Activated gamma-delta T cell treated with Interleukin-2 at 50 U/mL for 16 hours (primary cell): Measurements from ENCODE around the gene SLC29A1.

ENCODE experiments used
- DNase-seq: peaks from one replicate; pipeline ENCODE4 v3.0.0-alpha.2; 2020

Gene SLC29A1

DNA sequence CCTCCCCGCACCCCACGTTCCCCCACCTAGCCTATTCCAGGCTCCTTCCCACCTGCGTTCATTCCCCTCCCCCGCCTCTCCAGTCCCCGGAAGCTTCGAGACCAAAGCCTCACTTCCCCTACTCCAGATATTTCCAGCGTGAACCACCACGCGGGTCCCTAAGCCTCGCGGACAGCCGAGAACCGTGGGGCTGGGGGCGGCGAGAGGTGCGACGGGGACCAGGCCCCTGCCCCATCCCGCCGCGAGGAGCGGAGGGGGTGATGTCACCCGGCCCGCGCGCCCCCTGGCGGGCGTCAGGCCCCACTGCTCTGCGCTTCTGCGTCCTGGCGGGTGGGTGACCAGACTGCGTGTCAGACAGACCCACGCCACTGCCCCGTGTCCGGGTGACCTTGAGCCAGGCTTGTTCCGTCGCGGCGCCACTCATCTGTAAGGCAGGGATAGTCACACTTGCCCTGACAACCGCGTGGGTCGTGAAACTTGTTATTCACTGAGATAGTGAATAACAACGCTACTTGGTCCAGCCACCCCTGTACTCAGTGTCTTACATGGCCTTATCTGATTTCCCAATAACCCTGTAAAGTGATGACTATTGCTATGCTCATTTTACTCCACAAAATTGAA is 14.5 kb downstream of the SLC29A1 start:
- DNase-seq, result peak; percentile 78

DNA sequence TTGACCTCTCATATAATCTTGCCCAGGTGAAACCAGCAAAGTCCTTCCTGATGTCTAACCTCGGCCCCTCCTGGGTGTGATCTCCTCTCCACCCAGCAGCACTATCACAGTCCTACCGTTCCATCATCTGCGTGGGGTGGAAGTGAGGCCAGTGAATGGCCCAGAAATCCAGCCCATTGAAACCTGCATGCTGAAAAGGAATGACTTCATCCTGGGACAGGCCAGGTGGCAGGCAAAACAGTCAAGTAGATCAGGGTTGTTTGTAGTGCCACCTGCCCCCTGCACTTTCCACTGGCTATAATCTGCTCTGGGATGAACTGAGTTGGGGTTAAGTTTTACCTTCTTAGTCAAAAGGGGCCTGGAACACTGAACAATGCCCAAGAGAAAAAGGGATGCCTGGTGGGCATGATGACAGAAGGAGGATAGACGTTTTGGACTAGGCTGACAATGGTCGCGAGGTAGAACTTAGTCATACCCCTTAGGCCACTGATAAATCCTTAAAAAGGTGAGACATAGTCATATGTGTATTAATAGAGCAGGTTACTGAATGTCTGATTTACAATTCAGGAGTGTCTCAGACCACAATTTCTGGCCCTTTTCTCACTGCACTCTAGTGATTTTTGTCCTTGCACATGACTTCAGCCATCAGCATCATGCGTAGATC is 15.4 kb downstream of the SLC29A1 start:
- no peak for DNase-seq

DNA sequence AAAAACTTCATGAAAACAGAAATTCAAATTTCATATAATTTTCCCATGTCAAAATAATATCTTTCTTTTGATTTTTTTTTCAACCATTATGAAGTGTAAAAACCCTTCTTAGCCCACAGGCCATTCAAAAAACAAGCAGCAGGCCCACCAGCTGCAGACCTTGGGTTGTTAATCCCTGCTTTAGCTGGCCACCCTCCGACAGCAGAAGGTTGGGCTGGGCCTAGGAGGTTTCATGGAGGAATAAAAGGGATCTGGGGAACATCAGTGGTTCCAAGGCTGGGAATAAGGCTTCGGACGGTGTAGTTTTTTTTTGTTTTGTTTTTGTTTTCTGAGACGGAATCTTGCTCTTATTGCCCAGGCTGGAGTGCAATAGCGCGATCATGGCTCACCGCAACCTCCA is 19.9 kb downstream of the SLC29A1 start:
- no peak for DNase-seq

DNA sequence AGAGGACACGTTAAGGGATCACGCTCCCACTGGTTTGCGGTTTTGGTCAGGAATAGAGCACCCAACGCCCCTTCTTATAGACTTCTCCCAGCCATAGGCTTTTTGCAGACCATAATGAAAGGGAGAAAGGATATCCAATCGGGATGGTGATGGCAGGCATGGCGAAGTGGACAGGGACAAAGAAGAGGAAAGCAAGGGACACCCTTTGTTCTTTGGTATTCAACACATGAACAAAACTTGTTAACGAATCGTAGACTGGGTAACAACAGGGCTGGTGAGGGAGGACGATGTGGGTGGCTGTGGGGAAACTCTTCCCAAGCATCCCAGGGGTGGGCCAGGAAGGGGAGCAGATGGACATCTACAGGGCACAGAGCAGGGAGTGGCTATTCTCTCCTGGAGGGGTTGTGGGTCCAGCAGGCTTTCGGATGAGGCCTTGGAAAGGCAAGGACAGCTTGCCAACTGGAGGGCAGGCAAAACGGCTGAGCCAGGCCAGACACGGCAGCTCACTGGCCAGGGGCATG is 22.1 kb downstream of the SLC29A1 start:
- DNase-seq, result no peak

DNA sequence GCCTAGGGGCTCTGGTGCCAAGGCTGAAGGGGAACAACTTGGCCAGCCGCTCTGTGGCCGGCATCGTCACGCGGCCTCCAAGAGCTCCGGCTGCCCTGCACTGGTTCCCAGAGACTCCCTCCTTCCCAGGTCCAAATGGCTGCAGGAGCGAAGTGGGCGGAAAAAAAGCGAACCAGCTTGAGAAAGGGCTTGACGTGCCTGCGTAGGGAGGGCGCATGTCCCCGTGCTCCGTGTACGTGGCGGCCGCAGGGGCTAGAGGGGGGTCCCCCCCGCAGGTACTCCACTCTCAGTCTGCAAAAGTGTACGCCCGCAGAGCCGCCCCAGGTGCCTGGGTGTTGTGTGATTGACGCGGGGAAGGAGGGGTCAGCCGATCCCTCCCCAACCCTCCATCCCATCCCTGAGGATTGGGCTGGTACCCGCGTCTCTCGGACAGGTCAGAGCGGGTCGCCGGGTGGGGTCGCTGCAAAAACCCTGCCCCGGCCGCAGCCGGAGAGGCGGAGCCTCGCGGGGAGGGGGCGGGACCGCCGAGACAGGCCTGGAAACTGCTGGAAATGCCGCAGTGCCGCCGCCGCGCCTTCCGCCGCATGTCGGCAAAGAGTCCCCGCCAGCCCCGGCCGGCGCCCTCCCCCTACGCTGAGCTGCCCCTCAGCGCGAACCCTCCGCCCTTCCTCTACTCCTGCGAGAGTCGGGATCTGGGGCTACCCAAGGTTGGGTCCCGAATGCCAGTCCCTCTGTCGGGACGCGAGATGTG is 22.7 kb downstream of the SLC29A1 start:
- DNase-seq, result peak; percentile 75

DNA sequence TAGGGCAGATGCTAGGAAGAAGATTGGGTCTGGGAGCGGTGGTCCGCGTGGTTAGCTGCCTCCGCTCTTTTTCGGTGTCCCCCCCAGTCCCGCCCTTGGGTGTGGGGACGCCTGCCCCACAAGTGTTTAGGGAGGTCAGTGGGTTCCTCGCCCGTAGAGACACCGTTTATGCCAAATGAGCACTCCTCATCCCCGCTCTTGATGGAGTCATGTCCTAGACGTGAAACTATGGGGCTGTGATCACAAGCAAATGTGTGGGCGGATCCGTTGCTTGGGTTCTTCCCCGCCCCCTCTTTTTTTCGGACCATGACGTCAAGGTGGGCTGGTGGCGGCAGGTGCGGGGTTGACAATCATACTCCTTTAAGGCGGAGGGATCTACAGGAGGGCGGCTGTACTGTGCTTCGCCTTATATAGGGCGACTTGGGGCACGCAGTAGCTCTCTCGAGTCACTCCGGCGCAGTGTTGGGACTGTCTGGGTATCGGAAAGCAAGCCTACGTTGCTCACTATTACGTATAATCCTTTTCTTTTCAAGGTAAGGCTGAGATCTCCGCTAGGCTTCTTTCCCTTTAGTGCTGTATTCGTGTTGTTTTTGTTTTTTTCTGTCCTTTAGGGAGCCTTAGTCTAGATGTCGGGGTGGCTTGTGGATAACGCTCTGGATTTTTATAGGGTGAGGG is 23.4 kb downstream of the SLC29A1 start, which contains the start of gene HSP90AB1:
Gene HSP90AB1, plus strand, starts transcription at position 439 of the 675 bp plus-strand sequence. CDS start 1,529 bp downstream, outside the sequence.
- peak; percentile 92 for DNase-seq

DNA sequence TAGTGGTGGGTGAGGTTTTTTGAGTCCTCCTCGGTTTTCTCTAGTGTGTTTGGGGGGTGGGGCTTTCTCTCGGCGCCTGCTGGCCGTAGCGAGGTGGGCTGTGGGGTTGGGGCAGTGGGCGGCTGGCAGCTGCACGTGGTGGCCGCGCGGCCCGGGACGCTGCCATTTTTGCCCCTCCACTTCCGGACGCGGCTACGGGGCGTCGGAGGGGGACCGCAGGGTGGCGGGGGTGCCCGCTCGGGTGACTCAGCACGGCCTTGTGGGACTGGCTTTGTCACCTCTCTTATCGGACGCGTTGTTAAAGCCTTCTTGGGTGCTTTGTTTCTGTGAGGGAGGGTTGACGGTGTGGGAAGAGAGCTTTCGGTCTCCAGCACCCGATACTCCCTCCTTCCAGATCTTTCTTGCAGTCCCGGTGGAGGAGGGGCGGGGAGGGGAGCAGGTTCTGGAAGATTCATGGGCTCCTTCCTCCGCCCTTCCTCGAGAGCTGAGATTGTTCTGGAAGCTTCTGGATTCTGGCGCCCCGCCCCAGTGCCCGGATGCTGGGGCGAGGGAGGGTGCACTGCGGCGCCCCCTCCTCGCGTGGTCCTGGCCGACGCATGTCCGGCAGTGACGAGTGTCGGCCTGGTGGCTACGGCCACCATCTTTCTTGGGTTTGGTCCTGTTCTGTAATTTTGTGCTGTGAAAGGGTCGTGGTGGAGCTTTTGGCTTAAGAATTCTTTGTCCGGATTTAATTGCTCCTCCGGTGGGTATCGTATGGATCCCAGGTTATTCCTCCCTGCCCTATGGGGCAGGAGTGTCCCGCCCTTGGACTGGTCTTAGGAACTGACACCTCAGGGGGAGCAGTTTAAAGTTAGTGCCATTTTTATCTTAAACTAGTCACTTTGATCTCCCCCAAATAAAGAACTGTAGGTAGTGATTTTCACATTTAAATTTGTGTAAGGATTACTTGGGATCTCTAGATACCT is 24.2 kb downstream of the SLC29A1 start:
- DNase-seq, result peak; percentile 91

DNA sequence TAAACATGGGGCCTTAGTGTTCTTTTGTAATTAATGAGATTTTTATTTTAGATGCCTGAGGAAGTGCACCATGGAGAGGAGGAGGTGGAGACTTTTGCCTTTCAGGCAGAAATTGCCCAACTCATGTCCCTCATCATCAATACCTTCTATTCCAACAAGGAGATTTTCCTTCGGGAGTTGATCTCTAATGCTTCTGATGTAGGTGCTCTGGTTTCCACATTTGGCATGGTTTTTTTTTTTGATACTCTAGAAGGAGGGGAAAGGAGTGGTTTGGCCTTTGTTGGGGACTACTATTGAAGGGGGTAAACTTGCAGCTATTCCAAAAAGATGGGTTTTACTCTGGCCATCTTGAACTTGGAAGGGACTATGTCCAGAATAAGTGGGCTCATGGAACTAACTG is 25.2 kb downstream of the SLC29A1 start:
- DNase-seq, result no peak

DNA sequence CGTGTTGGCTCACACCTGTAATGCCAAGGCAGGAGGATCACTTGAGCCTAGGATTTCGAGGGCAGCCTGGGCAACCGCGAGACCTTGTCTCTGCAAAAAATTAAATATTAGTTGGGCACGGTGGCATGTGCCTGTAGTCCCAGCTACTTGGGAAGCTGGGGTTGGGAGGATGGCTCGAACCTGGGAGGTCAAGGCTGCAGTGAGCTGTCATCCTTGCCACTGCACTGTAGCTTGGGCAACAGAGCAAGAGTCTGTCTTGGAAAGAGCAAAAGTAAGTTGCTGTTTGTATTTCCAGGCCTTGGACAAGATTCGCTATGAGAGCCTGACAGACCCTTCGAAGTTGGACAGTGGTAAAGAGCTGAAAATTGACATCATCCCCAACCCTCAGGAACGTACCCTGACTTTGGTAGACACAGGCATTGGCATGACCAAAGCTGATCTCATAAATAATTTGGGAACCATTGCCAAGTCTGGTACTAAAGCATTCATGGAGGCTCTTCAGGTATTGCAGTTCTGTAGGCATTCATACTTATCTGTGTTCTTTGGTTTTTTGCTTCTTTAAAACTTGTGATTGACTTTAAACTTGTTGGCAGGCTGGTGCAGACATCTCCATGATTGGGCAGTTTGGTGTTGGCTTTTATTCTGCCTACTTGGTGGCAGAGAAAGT is 25.8 kb downstream of the SLC29A1 start:
- no peak for DNase-seq

DNA sequence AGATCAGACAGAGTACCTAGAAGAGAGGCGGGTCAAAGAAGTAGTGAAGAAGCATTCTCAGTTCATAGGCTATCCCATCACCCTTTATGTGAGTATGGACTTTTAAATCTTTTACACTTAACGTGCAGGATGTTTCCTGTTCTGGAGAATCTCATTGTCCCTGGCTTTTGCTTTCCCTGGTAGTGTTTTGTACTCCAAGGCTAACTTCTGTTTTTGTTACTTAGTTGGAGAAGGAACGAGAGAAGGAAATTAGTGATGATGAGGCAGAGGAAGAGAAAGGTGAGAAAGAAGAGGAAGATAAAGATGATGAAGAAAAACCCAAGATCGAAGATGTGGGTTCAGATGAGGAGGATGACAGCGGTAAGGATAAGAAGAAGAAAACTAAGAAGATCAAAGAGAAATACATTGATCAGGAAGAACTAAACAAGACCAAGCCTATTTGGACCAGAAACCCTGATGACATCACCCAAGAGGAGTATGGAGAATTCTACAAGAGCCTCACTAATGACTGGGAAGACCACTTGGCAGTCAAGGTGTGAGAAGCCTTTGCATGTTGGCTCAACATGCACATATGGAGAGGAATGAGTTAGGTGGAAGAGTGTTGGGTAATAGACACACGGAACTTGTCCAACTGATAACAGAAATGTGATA is 26.8 kb downstream of the SLC29A1 start:
- DNase-seq, result no peak

DNA sequence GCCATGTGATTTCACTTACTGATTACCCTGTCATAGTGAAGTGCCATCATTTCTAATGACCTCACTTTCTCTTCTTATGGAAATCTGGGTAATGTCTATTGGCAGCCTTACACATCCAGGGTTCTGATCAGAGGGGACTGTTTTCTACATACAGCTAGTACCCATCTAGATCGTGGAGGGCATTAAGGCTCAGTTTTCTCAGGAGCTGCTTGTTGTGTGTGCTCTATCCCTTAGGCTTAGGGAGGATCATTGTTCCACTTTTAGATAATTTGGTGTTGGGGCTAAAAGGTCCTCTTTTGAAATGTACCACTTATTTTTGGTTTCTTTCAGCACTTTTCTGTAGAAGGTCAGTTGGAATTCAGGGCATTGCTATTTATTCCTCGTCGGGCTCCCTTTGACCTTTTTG is 27.3 kb downstream of the SLC29A1 start:
- no peak for DNase-seq

DNA sequence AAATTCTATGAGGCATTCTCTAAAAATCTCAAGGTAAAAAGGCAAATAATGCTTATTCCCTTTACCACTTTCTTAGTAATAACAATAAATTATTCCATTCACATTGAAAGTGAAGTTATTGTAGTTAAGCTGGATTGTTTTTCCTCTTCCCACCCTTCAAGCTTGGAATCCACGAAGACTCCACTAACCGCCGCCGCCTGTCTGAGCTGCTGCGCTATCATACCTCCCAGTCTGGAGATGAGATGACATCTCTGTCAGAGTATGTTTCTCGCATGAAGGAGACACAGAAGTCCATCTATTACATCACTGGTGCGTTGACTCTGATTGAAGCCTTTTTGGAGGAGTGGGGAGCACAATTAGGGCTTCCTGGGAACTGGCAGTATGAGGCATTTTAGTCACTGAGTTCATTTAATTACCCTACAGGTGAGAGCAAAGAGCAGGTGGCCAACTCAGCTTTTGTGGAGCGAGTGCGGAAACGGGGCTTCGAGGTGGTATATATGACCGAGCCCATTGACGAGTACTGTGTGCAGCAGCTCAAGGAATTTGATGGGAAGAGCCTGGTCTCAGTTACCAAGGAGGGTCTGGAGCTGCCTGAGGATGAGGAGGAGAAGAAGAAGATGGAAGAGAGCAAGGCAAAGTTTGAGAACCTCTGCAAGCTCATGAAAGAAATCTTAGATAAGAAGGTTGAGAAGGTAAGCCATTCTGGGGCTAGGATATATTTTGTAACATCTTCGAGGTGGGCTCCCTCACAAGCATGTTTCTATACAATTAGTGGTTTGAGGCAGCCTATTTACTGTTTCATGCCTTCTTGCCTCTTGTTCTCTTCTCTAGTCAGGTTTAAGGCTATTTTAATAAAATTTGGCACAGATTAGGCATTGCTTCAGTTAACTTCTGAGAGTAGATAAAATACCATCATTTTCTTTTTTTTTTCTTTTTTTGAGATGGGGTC is 28.5 kb downstream of the SLC29A1 start:
- no peak for DNase-seq

DNA sequence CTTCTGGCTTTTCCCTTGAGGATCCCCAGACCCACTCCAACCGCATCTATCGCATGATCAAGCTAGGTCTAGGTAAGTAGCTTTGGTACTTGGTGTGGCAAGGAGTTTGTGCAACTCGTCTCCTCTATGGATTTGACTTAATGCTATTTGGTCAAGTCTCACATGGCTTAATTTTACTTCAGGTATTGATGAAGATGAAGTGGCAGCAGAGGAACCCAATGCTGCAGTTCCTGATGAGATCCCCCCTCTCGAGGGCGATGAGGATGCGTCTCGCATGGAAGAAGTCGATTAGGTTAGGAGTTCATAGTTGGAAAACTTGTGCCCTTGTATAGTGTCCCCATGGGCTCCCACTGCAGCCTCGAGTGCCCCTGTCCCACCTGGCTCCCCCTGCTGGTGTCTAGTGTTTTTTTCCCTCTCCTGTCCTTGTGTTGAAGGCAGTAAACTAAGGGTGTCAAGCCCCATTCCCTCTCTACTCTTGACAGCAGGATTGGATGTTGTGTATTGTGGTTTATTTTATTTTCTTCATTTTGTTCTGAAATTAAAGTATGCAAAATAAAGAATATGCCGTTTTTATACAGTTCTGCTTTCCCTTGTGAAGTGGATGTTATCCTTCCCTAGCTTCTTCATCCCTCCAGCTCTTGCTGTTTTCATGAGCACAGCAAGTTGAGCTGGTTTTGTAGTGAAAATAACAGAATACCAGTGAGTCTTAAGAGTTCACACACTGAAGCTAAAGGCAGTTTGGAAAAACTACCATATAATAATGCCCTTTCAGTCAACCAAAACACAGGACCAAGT is 30.1 kb downstream of the SLC29A1 start:
- peak; percentile 60 for DNase-seq

DNA sequence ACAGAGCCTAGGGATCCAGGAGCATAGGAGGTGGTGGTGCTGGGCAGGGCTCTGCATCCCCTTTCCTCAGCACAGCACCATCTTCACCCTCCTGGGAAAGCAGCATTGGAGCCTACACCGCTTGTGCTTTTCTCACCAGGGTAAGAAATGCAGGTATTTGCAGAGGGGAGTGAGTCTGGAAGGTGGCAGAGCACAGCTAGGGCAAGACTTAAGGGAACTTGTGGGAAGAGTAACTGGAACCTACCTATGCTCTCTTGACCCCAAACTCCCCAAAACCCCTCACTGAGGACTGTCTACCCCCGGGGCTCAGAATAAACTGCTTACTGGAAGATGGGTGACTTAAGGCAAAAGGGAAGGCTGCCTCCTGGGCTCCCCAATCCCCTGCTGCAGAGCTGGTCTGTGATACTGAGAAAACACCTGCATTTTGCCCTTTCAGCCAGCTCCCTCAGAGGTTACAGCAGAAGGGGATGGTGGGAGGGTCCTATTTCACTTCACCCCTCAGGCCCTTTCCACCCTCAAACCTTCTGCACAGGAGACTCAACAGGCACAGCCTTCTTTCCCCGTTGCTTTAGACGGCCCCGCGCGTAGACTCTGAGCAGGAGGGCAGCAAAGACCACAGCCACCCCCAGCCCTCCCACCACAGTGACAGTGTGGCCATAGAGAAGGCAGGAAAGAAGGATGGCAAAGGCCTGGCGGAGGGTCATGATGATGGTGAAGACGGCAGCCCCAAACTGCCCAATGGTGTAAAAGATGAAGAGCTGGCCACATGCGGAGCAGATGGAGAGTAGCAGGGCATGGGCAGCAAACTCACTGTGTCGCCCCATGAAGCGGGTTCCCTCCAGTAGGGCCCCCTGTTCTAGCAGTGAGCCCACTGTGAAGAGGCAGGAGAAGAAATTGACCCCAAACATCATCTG is 31.1 kb downstream of the SLC29A1 start:
- DNase-seq, result no peak

DNA sequence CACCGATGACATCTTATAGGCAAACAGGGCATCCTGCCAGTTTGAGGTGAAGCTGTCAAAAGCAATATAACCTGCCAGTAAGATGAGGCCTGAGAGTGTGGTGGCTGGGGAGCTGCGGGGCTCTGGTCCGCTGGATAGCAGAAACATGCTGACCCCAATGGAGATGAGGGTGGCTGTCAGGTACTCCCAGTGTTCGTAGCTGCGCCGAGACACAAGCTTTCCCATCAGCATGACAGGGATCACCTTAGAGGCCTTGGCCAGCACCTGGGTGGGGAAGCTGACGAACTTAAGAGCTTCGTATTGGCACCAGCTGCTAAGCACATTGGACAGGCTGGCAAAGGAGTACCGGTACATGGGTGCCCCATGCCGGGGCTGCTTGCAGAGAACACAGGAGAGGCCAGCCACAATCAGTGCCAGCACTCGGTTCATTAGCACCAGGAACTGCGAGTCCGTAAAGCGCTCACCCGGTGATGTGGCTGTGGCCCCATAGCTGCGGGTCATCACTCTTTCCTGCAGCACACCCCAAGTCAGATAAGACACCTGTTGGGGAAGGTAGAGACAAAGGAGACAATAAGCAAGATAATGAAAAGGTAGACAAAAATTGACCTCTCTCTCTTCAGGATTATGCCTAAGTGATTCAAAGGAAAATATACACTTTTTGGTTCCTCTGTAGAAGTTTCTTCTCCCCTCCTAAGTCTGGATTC is 31.9 kb downstream of the SLC29A1 start:
- DNase-seq, result no peak

DNA sequence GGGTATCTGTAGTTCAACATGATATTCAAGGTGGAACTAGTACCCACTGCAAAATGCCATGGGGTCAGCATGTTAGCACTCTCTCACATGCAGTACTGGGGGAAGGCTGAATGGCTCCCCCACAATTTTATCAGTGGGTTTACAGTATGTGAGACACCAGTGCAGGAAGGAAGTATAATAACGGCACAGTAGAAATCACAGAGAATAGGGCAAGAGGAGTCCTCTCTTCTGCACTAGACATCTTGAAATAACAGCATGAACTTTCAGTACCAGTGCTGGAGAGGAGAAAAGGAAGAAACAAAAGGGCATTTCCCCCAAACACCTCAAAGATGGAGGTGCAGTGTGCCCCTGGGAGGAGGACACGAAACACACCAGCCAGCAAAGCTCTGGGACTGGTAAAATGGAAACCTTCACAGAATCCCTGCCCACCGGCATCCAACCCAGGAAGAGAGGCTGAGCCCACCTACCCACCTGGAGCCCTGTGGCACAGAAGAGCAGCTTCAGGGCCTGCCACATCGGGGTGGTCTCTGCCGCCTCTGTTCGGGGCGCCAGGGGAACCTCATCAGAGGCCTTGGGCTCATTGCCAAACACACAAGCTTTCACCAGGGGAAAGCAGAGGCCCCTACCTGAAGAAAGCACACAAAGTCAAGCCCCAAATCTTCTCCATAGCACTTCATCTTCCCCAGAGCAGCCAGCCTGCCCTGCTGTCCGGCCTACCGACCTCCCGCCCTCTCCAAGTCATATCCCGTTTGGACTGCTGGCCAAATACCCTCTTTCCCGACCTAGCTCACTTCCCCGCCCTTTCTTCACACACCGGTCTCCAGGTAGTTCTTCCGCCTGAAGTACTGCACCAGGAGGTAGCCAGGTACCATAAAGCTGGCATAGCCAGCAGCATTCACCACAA is 32.7 kb downstream of the SLC29A1 start:
- DNase-seq, result peak; percentile 23
